OCI-LY3 (cell line): ENCODE measurements around the gene DYNC1LI1.

Experiments
- H2AFZ ChIP-seq: fragments of 200-600, 300-600 bp; shearing (Covaris generic); 2 replicates; pipeline ENCODE4 v1.6.0; 2014; ENCODE audit warnings: antibody characterized with exemption, low read depth, low read length
- H3K27ac ChIP-seq: fragments of 200-600, 300-600 bp; sonication (generic); 2 replicates; pipeline ENCODE4 v1.5.1; 2014; ENCODE audit warnings: mild to moderate bottlenecking, low read length, moderate library complexity, mixed read lengths
- H3K27me3 ChIP-seq: fragments of 200-600, 300-600 bp; sonication (generic); 2 replicates; pipeline ENCODE4 v1.6.1; 2014; ENCODE audit warnings: low read depth, low read length, mixed read lengths
- H3K36me3 ChIP-seq: fragments of 200-600, 300-600 bp; sonication (generic); replicated peaks from 2 replicates; pipeline ENCODE3; 2014; ENCODE audit warnings: low read depth, low read length, mixed read lengths
- H3K4me1 ChIP-seq: fragments of 300-600, 200-600 bp; sonication (generic); 2 replicates; pipeline ENCODE4 v1.6.1; 2014; ENCODE audit warnings: low read length, mixed read lengths
- H3K4me2 ChIP-seq: fragments of 200-600, 300-600 bp; sonication (generic); 2 replicates; pipeline ENCODE4 v1.6.1; 2014; ENCODE audit warnings: low read length, mixed read lengths
- H3K4me3 ChIP-seq: fragments of 300-600, 200-600 bp; sonication (generic); 2 replicates; pipeline ENCODE4 v1.5.1; 2014; ENCODE audit warnings: antibody characterized with exemption, mild to moderate bottlenecking, low read length, moderate library complexity
- H3K79me2 ChIP-seq: fragments of 300-600, 200-600 bp; shearing (Covaris generic); 2 replicates; pipeline ENCODE4 v1.6.1; 2014; ENCODE audit warnings: mild to moderate bottlenecking, low read length, mixed read lengths
- H3K9ac ChIP-seq: fragments of 300-600, 200-600 bp; shearing (Covaris generic); 2 replicates; pipeline ENCODE4 v1.6.0; 2014; ENCODE audit warnings: mild to moderate bottlenecking, low read length, moderate library complexity
- H3K9me3 ChIP-seq: fragments of 200-600, 300-600 bp; shearing (Covaris generic); 2 replicates; pipeline ENCODE4 v1.6.1; 2014; ENCODE audit warnings: low read length, mixed read lengths; ENCODE audit not compliant: insufficient read depth
- H4K20me1 ChIP-seq: fragments of 200-600, 300-600 bp; sonication (generic); 2 replicates; pipeline ENCODE4 v1.6.1; 2016; ENCODE audit warnings: low read length, mixed read lengths; ENCODE audit not compliant: insufficient read depth
- EZH2phosphoT487 ChIP-seq: fragments of 200-600 bp; shearing (Covaris generic); IDR thresholded peaks from 2 replicates; pipeline ENCODE4 v1.6.1; 2018; ENCODE audit warnings: antibody characterized with exemption, mixed run types, low read depth
- TF ChIP-seq, protein P1 (sequence below): fragments of 200-600, 300-600 bp; sonication (generic); IDR thresholded peaks from 2 replicates; pipeline ENCODE4 v1.5.1; 2014; ENCODE audit warnings: antibody characterized with exemption, low read length, low read depth

Gene DYNC1LI1

GRCh38 chr3:32552013-32552412 lies 18.6 kb downstream of the DYNC1LI1 start:
- TF ChIP-seq, protein P1, sequence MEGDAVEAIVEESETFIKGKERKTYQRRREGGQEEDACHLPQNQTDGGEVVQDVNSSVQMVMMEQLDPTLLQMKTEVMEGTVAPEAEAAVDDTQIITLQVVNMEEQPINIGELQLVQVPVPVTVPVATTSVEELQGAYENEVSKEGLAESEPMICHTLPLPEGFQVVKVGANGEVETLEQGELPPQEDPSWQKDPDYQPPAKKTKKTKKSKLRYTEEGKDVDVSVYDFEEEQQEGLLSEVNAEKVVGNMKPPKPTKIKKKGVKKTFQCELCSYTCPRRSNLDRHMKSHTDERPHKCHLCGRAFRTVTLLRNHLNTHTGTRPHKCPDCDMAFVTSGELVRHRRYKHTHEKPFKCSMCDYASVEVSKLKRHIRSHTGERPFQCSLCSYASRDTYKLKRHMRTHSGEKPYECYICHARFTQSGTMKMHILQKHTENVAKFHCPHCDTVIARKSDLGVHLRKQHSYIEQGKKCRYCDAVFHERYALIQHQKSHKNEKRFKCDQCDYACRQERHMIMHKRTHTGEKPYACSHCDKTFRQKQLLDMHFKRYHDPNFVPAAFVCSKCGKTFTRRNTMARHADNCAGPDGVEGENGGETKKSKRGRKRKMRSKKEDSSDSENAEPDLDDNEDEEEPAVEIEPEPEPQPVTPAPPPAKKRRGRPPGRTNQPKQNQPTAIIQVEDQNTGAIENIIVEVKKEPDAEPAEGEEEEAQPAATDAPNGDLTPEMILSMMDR, result no peak
- no peak for TF ChIP-seq EZH2phosphoT487
- no peaks in the 10 kb centered on the region for H3K27me3 ChIP-seq
- no peak overlapping the region for H3K4me2 ChIP-seq
- H3K9me3 ChIP-seq, result no peaks in the 10 kb centered on the region
- H3K4me3 ChIP-seq, result no peak overlapping the region
- H3K4me1 ChIP-seq, result peaks cover 38% of the 10 kb centered on the region
- peaks cover 3% of the 10 kb centered on the region for H3K36me3 ChIP-seq
- H2AFZ ChIP-seq, result no peak overlapping the region
- no peak overlapping the region for H3K9ac ChIP-seq
- peaks cover 70% of the 10 kb centered on the region for H4K20me1 ChIP-seq
- H3K27ac ChIP-seq, result no peak overlapping the region
- H3K79me2 ChIP-seq, result peaks cover 94% of the 10 kb centered on the region

GRCh38 chr3:32551496-32551895 lies 19.2 kb downstream of the DYNC1LI1 start:
- TF ChIP-seq EZH2phosphoT487, result no peak
- TF ChIP-seq, protein P1, result no peak
- H3K79me2 ChIP-seq, result peaks cover 92% of the 10 kb centered on the region
- H3K36me3 ChIP-seq, result peaks cover 3% of the 10 kb centered on the region
- H3K4me2 ChIP-seq, result peak overlapping the region; percentile 43
- H3K4me3 ChIP-seq, result no peak overlapping the region
- H3K9ac ChIP-seq, result no peak overlapping the region
- peaks cover 38% of the 10 kb centered on the region for H3K4me1 ChIP-seq
- peaks cover 68% of the 10 kb centered on the region for H4K20me1 ChIP-seq
- no peaks in the 10 kb centered on the region for H3K27me3 ChIP-seq
- no peak overlapping the region; the same call in 1 of the 2 replicates for H3K27ac ChIP-seq
- H3K9me3 ChIP-seq, result no peaks in the 10 kb centered on the region
- no peak overlapping the region for H2AFZ ChIP-seq

GRCh38 chr3:32551087-32551486 lies 19.6 kb downstream of the DYNC1LI1 start:
- peaks cover 38% of the 10 kb centered on the region for H3K4me1 ChIP-seq
- H3K9me3 ChIP-seq, result no peaks in the 10 kb centered on the region
- H3K36me3 ChIP-seq, result peaks cover 3% of the 10 kb centered on the region
- H3K9ac ChIP-seq, result no peak overlapping the region
- H2AFZ ChIP-seq, result no peak overlapping the region
- H4K20me1 ChIP-seq, result peaks cover 67% of the 10 kb centered on the region
- no peaks in the 10 kb centered on the region for H3K27me3 ChIP-seq
- H3K79me2 ChIP-seq, result peaks cover 91% of the 10 kb centered on the region
- TF ChIP-seq, protein P1, result no peak
- no peak for TF ChIP-seq EZH2phosphoT487
- H3K4me2 ChIP-seq, result peak overlapping the region; percentile 43
- no peak overlapping the region for H3K27ac ChIP-seq
- H3K4me3 ChIP-seq, result no peak overlapping the region

- H3K79me2 ChIP-seq, result peaks cover 46% of the 10 kb centered on the region
These were observed 25.4 kb downstream of the DYNC1LI1 start for GRCh38 chr3:32545305-32545704.

More at GRCh38 chr3:32545305-32545704, 25.4 kb downstream of the DYNC1LI1 start:
- Histone ChIP-seq H3K27me3 (no peaks in the 10 kb centered on the region), H4K20me1 (peaks cover 28% of the 10 kb centered on the region), H2AFZ (no peak overlapping the region), H3K4me3 (no peak overlapping the region), H3K27ac (no peak overlapping the region), H3K4me2 (no peak overlapping the region), H3K9ac (no peak overlapping the region), H3K36me3 (peaks cover 9% of the 10 kb centered on the region), H3K9me3 (no peaks in the 10 kb centered on the region), H3K4me1 (no peaks in the 10 kb centered on the region)
- TF ChIP-seq EZH2phosphoT487, result no peak
- TF ChIP-seq, protein P1, result no peak
